Stomach (tissue), 9 donors: ENCODE measurements around the gene BSX. TPM values are rescaled to one million over a fixed set of nuclear protein-coding genes. Genes with fewer than 3 reads are reported as not detected.

Source experiments
- DNase-seq, 2 donors: peaks; one replicate each; pipeline versions ENCODE4 v3.0.0 to v3.0.0-alpha.2; 2013 to 2019
- H3K27ac ChIP-seq, 5 donors: fragments of 200-600 bp in 4 of 5; sonication (generic) in 4 of 5; one replicate each; pipeline ENCODE4 v1.5.1; 2013 to 2019; ENCODE audit warnings: mild to moderate bottlenecking in 1 of 5, moderate library complexity in 1 of 5
- H3K27me3 ChIP-seq, 3 donors: fragments of 200-600 bp; sonication (generic); one replicate each; pipeline ENCODE4 v1.5.1; 2017 to 2019; ENCODE audit warnings: mixed run types in 1 of 3
- H3K36me3 ChIP-seq, 4 donors: fragments of 200-600 bp; sonication (generic); 1 replicate in 3 of 4; 2 replicates in 1 of 4; pipeline ENCODE4 v1.5.1; 2016 to 2019
- H3K4me1 ChIP-seq, 4 donors: fragments of 200-600 bp; sonication (generic); one replicate each; pipeline ENCODE4 v1.5.1; 2016 to 2019
- H3K4me3 ChIP-seq, 4 donors: fragments of 200-600 bp; sonication (generic) in 3 of 4; one replicate each; pipeline ENCODE4 v1.5.1; 2016 to 2019; ENCODE audit warnings: mild to moderate bottlenecking in 1 of 4
- H3K9me3 ChIP-seq, 4 donors: fragments of 200-600 bp; sonication (generic); one replicate each; pipeline ENCODE4 v1.5.1; 2016 to 2019
- EP300 ChIP-seq: sonication (generic); formaldehyde crosslinking; IDR thresholded peaks from one replicate; pipeline ENCODE4 v1.6.1; 2017; ENCODE audit warnings: antibody characterized with exemption
- POLR2A ChIP-seq, 4 donors: fragments of 450-650 bp; IDR thresholded peaks; one replicate each; pipeline ENCODE4 v1.6.1; 2016; ENCODE audit warnings: antibody characterized with exemption in 4 of 4, control low read depth in 2 of 4, mild to moderate bottlenecking in 1 of 4, moderate library complexity in 1 of 4
- POLR2AphosphoS5 ChIP-seq, 3 donors: sonication (generic); formaldehyde crosslinking; IDR thresholded peaks; one replicate each; pipeline ENCODE4 v1.6.1; 2016; ENCODE audit warnings: antibody characterized with exemption in 3 of 3
- WGBS, 5 donors: extraction: QIAGEN DNeasy Blood & Tissue Kit in 3 of 5; methylation state at CpG; one replicate each; pipeline versions ENCODE4 v1.1.5 to v1.1.7; 2013 to 2018; 5-methylcytosine and 5-hydroxymethylcytosine counted together
- intact Hi-C: fragments of 100-400 bp; cut with DNase I; formaldehyde crosslinking; loops from one replicate; pipeline ENCODE4 v1.15.1; 2023; ENCODE audit warnings: low total_unique reads
- polyA plus RNA-seq, 3 donors: library from polyadenylated mRNA; stranded (reverse); fragments of 200-250 nt; gene quantifications; one replicate each; pipeline ENCODE4 v1.2.3, GENCODE V29; 2013
- total RNA-seq, 5 donors: library from RNA; depleted of rRNA; stranded (reverse); fragments of >200 nt; gene quantifications; one replicate each; pipeline versions ENCODE4 v1.1.0 to v1.2.3, GENCODE V29; 2014 to 2016
- TF ChIP-seq, protein P1 (sequence below), 7 experiments: fragments of 450-650 bp in 4 of 7; fragments of 200-600 bp in 3 of 7; sonication (generic) in 3 of 7; IDR thresholded peaks; one replicate each; pipeline ENCODE4 v1.5.1; 2016 to 2019; ENCODE audit warnings: antibody characterized with exemption in 7 of 7, control low read depth in 2 of 7, mild to moderate bottlenecking in 1 of 7
- donor health status: healthy with polysubstance abuse.
- donor health status: Bipolar disorder and iron deficiency.
- donor health status: healthy.

Gene BSX
- total and polyA plus RNA-seq, 8 donors: not detected

DNA sequence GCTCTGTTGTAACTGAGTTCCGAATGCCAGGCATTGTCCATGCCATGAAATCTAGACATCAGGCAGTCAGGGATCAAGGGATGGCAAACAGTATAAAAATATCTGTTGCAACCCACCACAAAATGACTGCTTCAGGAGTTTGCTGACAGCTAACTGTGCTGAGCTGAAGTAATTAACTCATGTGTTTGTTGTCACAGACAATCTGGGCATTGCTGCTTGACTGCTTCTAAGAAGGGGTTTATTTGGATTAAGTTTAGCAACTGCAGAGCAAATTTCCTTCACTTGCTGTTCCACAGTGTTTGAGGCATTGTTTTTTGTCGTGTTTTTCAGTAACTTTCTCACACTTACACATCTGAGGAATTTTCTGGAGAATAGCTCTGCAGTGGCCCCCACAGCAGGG is 30.4 kb downstream of the BSX start:
- WGBS, 5 donors: 54 to 69% (median 60%) methylated on average over 2 of the region's 2 CpGs
- DNase-seq: no peak
- intact Hi-C loops: no loop called here
- Histone ChIP-seq H3K27ac (no peak overlapping the region), H3K4me3 (no peak overlapping the region), H3K4me1 (no peaks in the 10 kb centered on the region), H3K9me3 (no peaks in the 10 kb centered on the region), H3K36me3 (peaks cover 0 to 16% (median 13%) of the 10 kb centered on the region in 4 donors), H3K27me3 (no peaks in the 10 kb centered on the region)
- TF ChIP-seq, protein P1, sequence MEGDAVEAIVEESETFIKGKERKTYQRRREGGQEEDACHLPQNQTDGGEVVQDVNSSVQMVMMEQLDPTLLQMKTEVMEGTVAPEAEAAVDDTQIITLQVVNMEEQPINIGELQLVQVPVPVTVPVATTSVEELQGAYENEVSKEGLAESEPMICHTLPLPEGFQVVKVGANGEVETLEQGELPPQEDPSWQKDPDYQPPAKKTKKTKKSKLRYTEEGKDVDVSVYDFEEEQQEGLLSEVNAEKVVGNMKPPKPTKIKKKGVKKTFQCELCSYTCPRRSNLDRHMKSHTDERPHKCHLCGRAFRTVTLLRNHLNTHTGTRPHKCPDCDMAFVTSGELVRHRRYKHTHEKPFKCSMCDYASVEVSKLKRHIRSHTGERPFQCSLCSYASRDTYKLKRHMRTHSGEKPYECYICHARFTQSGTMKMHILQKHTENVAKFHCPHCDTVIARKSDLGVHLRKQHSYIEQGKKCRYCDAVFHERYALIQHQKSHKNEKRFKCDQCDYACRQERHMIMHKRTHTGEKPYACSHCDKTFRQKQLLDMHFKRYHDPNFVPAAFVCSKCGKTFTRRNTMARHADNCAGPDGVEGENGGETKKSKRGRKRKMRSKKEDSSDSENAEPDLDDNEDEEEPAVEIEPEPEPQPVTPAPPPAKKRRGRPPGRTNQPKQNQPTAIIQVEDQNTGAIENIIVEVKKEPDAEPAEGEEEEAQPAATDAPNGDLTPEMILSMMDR (IDR thresholded peaks at IDR 0.05): no peak
- TF ChIP-seq POLR2A (IDR thresholded peaks at IDR 0.05) (no peak), POLR2AphosphoS5 (IDR thresholded peaks at IDR 0.05) (no peak), EP300 (no peak)

DNA sequence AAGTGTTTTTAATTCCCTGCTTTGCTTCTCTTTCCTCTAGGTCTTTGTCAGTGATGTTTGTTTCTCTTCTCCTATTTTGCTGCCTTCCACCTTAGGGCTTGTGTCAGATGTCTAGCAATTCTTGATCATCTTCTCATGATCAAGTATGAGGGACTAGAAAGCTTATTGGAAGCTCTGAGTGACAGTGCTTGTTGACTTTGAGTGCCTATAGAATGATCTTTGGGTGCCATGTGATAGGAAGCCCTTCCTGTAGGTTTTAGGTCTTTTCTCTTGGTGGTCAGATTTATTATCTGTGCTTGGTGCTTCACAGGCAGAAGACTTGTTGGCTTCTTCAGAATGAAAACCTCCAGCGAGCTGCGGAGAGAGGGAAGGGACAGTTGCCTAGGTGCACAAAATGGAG is 43.1 kb downstream of the BSX start:
- 90 to 100% (median 99%) methylated on average over 2 of the region's 2 CpGs for WGBS, 5 donors
- no peaks in the 10 kb centered on the region for H3K4me1 ChIP-seq
- TF ChIP-seq, protein P1 (IDR thresholded peaks at IDR 0.05): no peak
- no peak for TF ChIP-seq EP300
- no peak for TF ChIP-seq POLR2AphosphoS5 (IDR thresholded peaks at IDR 0.05)
- TF ChIP-seq POLR2A (IDR thresholded peaks at IDR 0.05): no peak
- no peak overlapping the region for H3K4me3 ChIP-seq
- intact Hi-C loops: no loop called here
- H3K27ac ChIP-seq: no peak overlapping the region
- no peaks in the 10 kb centered on the region for H3K9me3 ChIP-seq
- no peak for DNase-seq
- H3K27me3 ChIP-seq: no peaks in the 10 kb centered on the region
- H3K36me3 ChIP-seq: peaks cover 0 to 3% (median 0%) of the 10 kb centered on the region in 4 donors

DNA sequence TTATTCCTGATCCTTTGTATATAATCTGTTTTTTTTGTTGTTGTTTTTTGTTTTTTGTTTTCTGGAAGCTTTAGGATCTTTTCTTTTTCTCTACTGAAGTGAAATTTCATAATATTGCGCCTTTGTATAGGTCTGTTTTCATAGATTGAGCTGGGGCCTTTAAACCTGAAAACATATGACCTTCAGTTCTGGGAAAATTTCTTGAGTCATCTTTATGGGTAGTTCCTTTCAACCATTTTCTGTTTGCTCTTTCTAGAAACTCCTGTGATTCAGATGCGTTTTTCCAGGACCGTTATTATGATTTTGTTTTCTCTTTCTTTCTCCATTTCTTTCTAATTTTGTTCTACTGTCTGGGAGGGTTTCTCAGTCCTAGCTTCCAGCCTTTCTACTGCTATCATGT is 43.7 kb downstream of the BSX start:
- H3K9me3 ChIP-seq: no peaks in the 10 kb centered on the region
- H3K4me3 ChIP-seq: no peak overlapping the region
- TF ChIP-seq EP300 (no peak), POLR2AphosphoS5 (IDR thresholded peaks at IDR 0.05) (no peak), POLR2A (IDR thresholded peaks at IDR 0.05) (no peak)
- TF ChIP-seq, protein P1 (IDR thresholded peaks at IDR 0.05): no peak
- DNase-seq: no peak
- H3K27ac ChIP-seq: no peak overlapping the region
- no peaks in the 10 kb centered on the region for H3K27me3 ChIP-seq
- H3K4me1 ChIP-seq: no peaks in the 10 kb centered on the region
- peaks cover 0 to 3% (median 0%) of the 10 kb centered on the region in 4 donors for H3K36me3 ChIP-seq
- WGBS, 5 donors: 80 to 91% (median 85%) methylated on average over 3 of the region's 3 CpGs
- intact Hi-C loops: no loop called here

DNA sequence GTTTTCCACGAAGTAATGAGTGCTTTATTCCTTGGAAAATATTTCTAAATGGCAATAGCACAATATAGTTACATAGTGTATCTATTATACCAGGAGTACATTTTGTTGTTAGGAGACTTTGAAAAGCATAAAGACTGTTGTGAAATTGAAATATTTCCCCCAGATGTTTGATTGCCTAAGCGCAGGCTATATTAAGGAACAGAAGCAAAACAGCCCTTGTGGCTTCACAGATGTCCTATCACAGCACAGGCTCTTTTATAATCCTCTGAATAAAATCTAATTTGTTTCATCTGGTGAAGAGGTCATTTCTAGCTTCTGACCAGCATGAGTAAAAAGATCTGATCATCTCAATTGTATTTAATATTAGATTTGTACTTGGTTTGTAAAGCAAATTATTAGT is 48.2 kb downstream of the BSX start:
- 48 to 73% (median 62%) methylated on average over 2 of the region's 2 CpGs for WGBS, 5 donors
- H3K36me3 ChIP-seq: no peaks in the 10 kb centered on the region
- TF ChIP-seq, protein P1 (IDR thresholded peaks at IDR 0.05): no peak
- no peak for TF ChIP-seq EP300
- TF ChIP-seq POLR2AphosphoS5 (IDR thresholded peaks at IDR 0.05): no peak
- TF ChIP-seq POLR2A (IDR thresholded peaks at IDR 0.05): no peak

More for the DNA sequence above, 48.2 kb downstream of the BSX start:
- H3K4me3 ChIP-seq: no peak overlapping the region
- intact Hi-C loops: no loop called here
- no peak overlapping the region for H3K27ac ChIP-seq
- H3K9me3 ChIP-seq: no peaks in the 10 kb centered on the region
- no peak for DNase-seq
- no peaks in the 10 kb centered on the region for H3K4me1 ChIP-seq
- H3K27me3 ChIP-seq: no peaks in the 10 kb centered on the region
